K562 (cell line): ENCODE results near the gene GPNMB. TPM values are rescaled to one million over a fixed set of nuclear protein-coding genes. Genes with fewer than 3 reads are reported as not detected.

Experiments
- ATAC-seq: fragments of 200-7000 bp; cut with Tn5 transposase; 3 replicates; pipeline ENCODE4 v1.9.1; 2020; ENCODE audit warnings: moderate library complexity
- BruUV-seq: library from RNA; stranded (reverse); fragments of 400-500 nt; replicated peaks from 2 replicates; lab custom pipeline; 2021; lab: Mats Ljungman, UMichigan
- CTCF ChIA-PET: fragments of 300-600 bp; formaldehyde crosslinking; extraction: SDS; loops from one replicate; lab custom pipeline; 2021; ENCODE audit warnings: low intra/inter-chr PET ratio; lab: Yijun Ruan, JAX
- POLR2A ChIA-PET: fragments of 300-600, 350-650 bp; sonication (Branson Sonifier 250); formaldehyde crosslinking; extraction: SDS; loops from one replicate; lab custom pipeline; 2021; ENCODE audit warnings: antibody characterized with exemption, inconsistent platforms; lab: Yijun Ruan, JAX
- DNase-seq, 4 experiments: peaks; one replicate each; pipeline versions ENCODE4 v3.0.0 to v3.0.0-alpha.2; 2011 to 2018; ENCODE audit warnings: low spot score in 3 of 4, mixed read lengths in 3 of 4; ENCODE audit errors: extremely low read depth in 1 of 4
- FAIRE-seq: peaks from 2 replicates; lab custom pipeline; 2011; peaks lifted over from hg19 to GRCh38; lab: Jason Lieb, UNC
- H2AFZ ChIP-seq: 2 replicates; pipeline ENCODE4 v1.6.0; 2011; ENCODE audit warnings: low read depth, low read length, control low read depth, inconsistent platforms
- H3K27ac ChIP-seq: fragments of 200-600 bp; 3 replicates; pipeline ENCODE4 v1.8.0; 2011; ENCODE audit warnings: low read depth, mild to moderate bottlenecking, control low read depth, inconsistent platforms, low read length, moderate library complexity, mixed read lengths; ENCODE audit errors: extremely low read depth
- H3K27me3 ChIP-seq, 2 experiments: fragments of 300-600 bp in 1 of 2; 2 replicates in 1 of 2; 3 replicates in 1 of 2; pipeline versions ENCODE4 v1.6.0 to v1.8.0; 2011; ENCODE audit warnings: inconsistent platforms in 2 of 2, low read length in 2 of 2, mild to moderate bottlenecking in 1 of 2, mixed read lengths in 1 of 2, moderate library complexity in 1 of 2; ENCODE audit not compliant: control insufficient read depth in 2 of 2, insufficient read depth in 2 of 2
- H3K36me3 ChIP-seq: fragments of 300-600 bp; 3 replicates; pipeline ENCODE4 v1.8.0; 2011; ENCODE audit warnings: mild to moderate bottlenecking, low read length, inconsistent platforms; ENCODE audit not compliant: control insufficient read depth, insufficient read depth
- H3K4me1 ChIP-seq, 2 experiments: fragments of 200-600 bp in 1 of 2; replicated peaks in 1 of 2; 2 replicates in 1 of 2; 3 replicates in 1 of 2; pipeline versions ENCODE4 v1.5.1 to v1.8.0; 2011; ENCODE audit warnings: inconsistent platforms in 2 of 2, low read length in 2 of 2, mild to moderate bottlenecking in 1 of 2, mixed read lengths in 1 of 2, moderate library complexity in 1 of 2; ENCODE audit not compliant: control insufficient read depth in 2 of 2, insufficient read depth in 2 of 2
- H3K4me2 ChIP-seq: 2 replicates; pipeline ENCODE4 v1.6.1; 2011; ENCODE audit warnings: low read length, control low read depth, inconsistent platforms, mixed read lengths; ENCODE audit not compliant: insufficient read depth
- H3K4me3 ChIP-seq: fragments of 200-600 bp; sonication (generic), shearing (Covaris generic); 2 replicates; pipeline ENCODE4 v1.5.1; 2016; ENCODE audit warnings: control low read depth, inconsistent platforms
- H3K79me2 ChIP-seq: fragments of 200-600 bp; 3 replicates; pipeline ENCODE4 v1.8.0; 2011; ENCODE audit warnings: low read length, inconsistent platforms; ENCODE audit not compliant: control insufficient read depth, insufficient read depth
- H3K9ac ChIP-seq, 2 experiments: 2 replicates each; pipeline versions ENCODE4 v1.6.0 to v1.6.1; 2011; ENCODE audit warnings: low read depth in 2 of 2, low read length in 2 of 2, control low read depth in 1 of 2, inconsistent platforms in 1 of 2, mild to moderate bottlenecking in 1 of 2, mixed read lengths in 1 of 2; ENCODE audit not compliant: insufficient read depth in 1 of 2
- H3K9me1 ChIP-seq: one replicate; pipeline ENCODE4 v1.6.0; 2011; ENCODE audit warnings: inconsistent platforms, mild to moderate bottlenecking, low read length, moderate library complexity; ENCODE audit not compliant: control insufficient read depth, insufficient read depth
- H3K9me3 ChIP-seq: replicated peaks from 2 replicates; pipeline ENCODE4 v1.5.1; 2011; ENCODE audit warnings: low read depth, low read length, inconsistent platforms; ENCODE audit not compliant: control insufficient read depth, insufficient read depth
- H4K20me1 ChIP-seq: replicated peaks from 2 replicates; pipeline ENCODE4 v1.6.1; 2011; ENCODE audit warnings: low read length, inconsistent platforms, mixed read lengths; ENCODE audit not compliant: control insufficient read depth, insufficient read depth
- FOSL1 ChIP-seq: fragments of 200-800 bp; sonication (Bioruptor generic); conservative IDR thresholded peaks from 2 replicates; pipeline ENCODE4 v1.6.1; 2016; ENCODE audit warnings: missing genetic modification characterization, missing compliant biosample characterization
- HOXB6 ChIP-seq: fragments of 250-450 bp; sonication (Bioruptor Pico); IDR thresholded peaks from 2 replicates; pipeline ENCODE4 v1.5.1; 2022; ENCODE audit warnings: mild to moderate bottlenecking, borderline replicate concordance
- KAT2B ChIP-seq: IDR thresholded peaks from one replicate; pipeline ENCODE4 v1.6.1; 2012; ENCODE audit warnings: low read depth, mild to moderate bottlenecking, control low read depth, inconsistent platforms, low read length, moderate library complexity
- MAFK ChIP-seq: IDR thresholded peaks from 2 replicates; pipeline ENCODE4 v1.6.1; 2011; ENCODE audit warnings: low read length, improper control_type of control experiment
- MYNN ChIP-seq, 2 experiments: sonication (generic); formaldehyde crosslinking in 1 of 2; IDR thresholded peaks; 2 replicates each; pipeline versions ENCODE4 v1.5.0 to v1.6.1; 2016 to 2020; ENCODE audit warnings: antibody characterized with exemption in 1 of 2, missing genetic modification reagents in 1 of 2
- SPI1 ChIP-seq: IDR thresholded peaks from 2 replicates; pipeline ENCODE4 v1.6.1; 2011; ENCODE audit warnings: low read depth, low read length, control low read depth, borderline replicate concordance
- ZNF316 ChIP-seq: fragments of 450-650 bp; IDR thresholded peaks from 2 replicates; pipeline ENCODE4 v1.6.1; 2016
- ZNF384 ChIP-seq: IDR thresholded peaks from 2 replicates; pipeline ENCODE4 v1.6.1; 2012; ENCODE audit warnings: low read depth, low read length, improper control_type of control experiment
- WGBS: fragments of 100-300 bp; shearing (Covaris generic); methylation state at CpG from one replicate; pipeline ENCODE4 v1.1.6; 2016; ENCODE audit warnings: low coverage, mixed read lengths; ENCODE audit not compliant: insufficient coverage; ENCODE audit errors: missing lambda C conversion rate; 5-methylcytosine and 5-hydroxymethylcytosine counted together
- in situ Hi-C: fragments of 300-500 bp; cut with MboI; formaldehyde crosslinking; loops from 4 replicates; pipeline ENCODE4 v1.15.0; 2018; ENCODE audit warnings: inconsistent platforms, mixed read lengths
- intact Hi-C: fragments of 100-400 bp; cut with micrococcal nuclease; formaldehyde crosslinking; loops from 2 replicates; pipeline ENCODE4 v1.14.2; 2022
- polyA plus RNA-seq, 8 experiments: library from polyadenylated mRNA; depleted of rRNA in 4 of 8; stranded (reverse) in 5 of 8; unstranded in 3 of 8; fragments of >200 nt; fragmentation: Nextera tagmentation in 2 of 8; fragmentation: Illumina TruSeq in 1 of 8; extraction: Ambion mirVana in 2 of 8; extraction: Trizol in 1 of 8; gene quantifications; 2 replicates each; pipeline versions ENCODE4 v1.2.1 to v1.2.3, GENCODE V29; 2011 to 2014; ENCODE audit warnings: inconsistent platforms in 1 of 8, missing spikeins in 1 of 8
- total RNA-seq, 7 experiments: library from RNA; depleted of rRNA in 6 of 7; stranded (reverse); fragments of >200 nt in 6 of 7; fragmentation: Illumina TruSeq in 2 of 7; extraction: Trizol in 2 of 7; gene quantifications; 2 replicates each; pipeline versions ENCODE4 v1.2.1 to v1.2.3, GENCODE V29; 2011 to 2021; ENCODE audit warnings: low replicate concordance in 1 of 7
- TF ChIP-seq, protein P1 (sequence below): fragments of 450-650 bp; formaldehyde crosslinking; IDR thresholded peaks from 2 replicates; pipeline ENCODE4 v1.4.0; 2022; ENCODE audit warnings: mild to moderate bottlenecking, moderate library complexity
- TF ChIP-seq, protein P2 (sequence below): sonication (generic); IDR thresholded peaks from 2 replicates; pipeline ENCODE4 v1.6.1; 2016
- TF ChIP-seq, protein P3 (sequence below), 2 experiments: fragments of 450-650 bp in 1 of 2; sonication (generic) in 1 of 2; formaldehyde crosslinking in 1 of 2; IDR thresholded peaks in 1 of 2; conservative IDR thresholded peaks in 1 of 2; 2 replicates each; pipeline versions ENCODE4 v1.6.1 to v1.8.1; 2016 to 2023; ENCODE audit warnings: mild to moderate bottlenecking in 2 of 2, moderate library complexity in 2 of 2, inconsistent platforms in 1 of 2, missing genetic modification reagents in 1 of 2

The GPNMB gene
- total and polyA plus RNA-seq, 9 of the 15 experiments (the other 6 are each of a cell fraction or from before 2014, with no cell fraction given) = 0.15 to 0.72 (median 0.33) TPM

DNA sequence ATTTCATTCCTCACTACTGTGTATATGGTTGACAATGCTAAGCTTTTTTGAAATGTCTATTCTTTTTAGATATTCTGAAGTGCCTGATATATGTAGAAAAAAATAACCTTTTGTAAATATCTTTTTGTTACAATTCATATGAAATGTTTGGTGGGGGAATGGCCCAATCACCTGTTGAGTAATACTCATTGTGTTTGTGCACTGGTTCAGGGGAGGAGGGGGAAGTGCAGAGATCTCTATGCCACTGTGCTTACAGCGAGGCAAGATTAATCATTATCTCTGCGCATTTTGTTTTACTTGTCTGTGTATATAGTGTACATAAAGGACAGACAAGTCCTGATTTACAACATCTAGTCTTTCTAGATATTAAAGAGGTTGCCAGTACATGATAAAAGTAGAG, 39.6 kb upstream of the GPNMB start:
- Histone ChIP-seq H3K9me3 (no peaks in the 10 kb centered on the region), H3K36me3 (peaks cover 2% of the 10 kb centered on the region; the same call in 1 of the 3 replicates), H3K79me2 (no peaks in the 10 kb centered on the region), H3K4me2 (no peak overlapping the region), H3K9ac (no peak overlapping the region)
- FAIRE-seq (no peak), DNase-seq (no peak)
- TF ChIP-seq SPI1 (peak; percentile 2; the same call in 1 of the 2 replicates), MAFK (no peak)
- TF ChIP-seq, all 486 proteins: peak for 1
- no peak overlapping the region for H3K27ac ChIP-seq
- CTCF ChIA-PET = no interaction called here
- in situ Hi-C loops = no loop called here
- H4K20me1 ChIP-seq = no peaks in the 10 kb centered on the region
- no TSS peak for BruUV-seq
- intact Hi-C loops = no loop called here
- H3K27me3 ChIP-seq = no peaks in the 10 kb centered on the region
- no peak overlapping the region for H2AFZ ChIP-seq
- H3K4me3 ChIP-seq = no peak overlapping the region
- no peak for ATAC-seq
- POLR2A ChIA-PET = no interaction called here
- 31% methylated on average over 2 of the region's 2 CpGs for WGBS
- peaks cover 0 to 3% of the 10 kb centered on the region in 2 experiments; a peak in 2 of 5 replicates for H3K4me1 ChIP-seq
- no peaks in the 10 kb centered on the region for H3K9me1 ChIP-seq

DNA sequence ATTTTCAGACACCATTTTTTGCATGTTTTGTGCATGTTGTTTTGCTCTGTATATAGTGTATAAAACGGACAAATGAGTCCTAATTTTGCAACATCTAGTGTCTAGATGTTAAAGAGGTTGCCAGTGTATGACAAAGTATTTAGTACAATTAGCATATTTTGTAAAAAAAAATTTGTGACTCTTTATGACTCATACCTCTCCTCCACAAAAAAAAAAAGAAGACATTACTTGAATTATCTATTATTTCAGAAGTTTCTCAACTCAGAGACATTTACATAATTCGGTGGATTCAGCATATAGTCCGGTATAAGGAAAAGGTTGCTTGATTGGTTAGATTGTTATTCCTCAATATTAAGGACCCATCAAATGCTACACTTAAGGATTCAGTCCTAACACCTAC, 38.7 kb upstream of the GPNMB start:
- BruUV-seq = no TSS peak

More for the DNA sequence above, 38.7 kb upstream of the GPNMB start:
- Histone ChIP-seq H3K27ac (no peak overlapping the region), H2AFZ (no peak overlapping the region), H3K4me3 (no peak overlapping the region), H3K9me3 (no peaks in the 10 kb centered on the region), H4K20me1 (no peaks in the 10 kb centered on the region), H3K36me3 (no peaks in the 10 kb centered on the region), H3K27me3 (no peaks in the 10 kb centered on the region), H3K4me1 (peaks cover 0 to 3% of the 10 kb centered on the region in 2 experiments; a peak in 2 of 5 replicates), H3K79me2 (no peaks in the 10 kb centered on the region), H3K9me1 (no peaks in the 10 kb centered on the region), H3K4me2 (no peak overlapping the region), H3K9ac (no peak overlapping the region)
- intact Hi-C loops (no loop called here), in situ Hi-C loops (no loop called here)
- ChIA-PET CTCF (no interaction called here), POLR2A (no interaction called here)
- FAIRE-seq (no peak), DNase-seq (no peak), ATAC-seq (no peak)
- 25% methylated on average over 3 of the region's 3 CpGs for WGBS
- TF ChIP-seq, protein P1, sequence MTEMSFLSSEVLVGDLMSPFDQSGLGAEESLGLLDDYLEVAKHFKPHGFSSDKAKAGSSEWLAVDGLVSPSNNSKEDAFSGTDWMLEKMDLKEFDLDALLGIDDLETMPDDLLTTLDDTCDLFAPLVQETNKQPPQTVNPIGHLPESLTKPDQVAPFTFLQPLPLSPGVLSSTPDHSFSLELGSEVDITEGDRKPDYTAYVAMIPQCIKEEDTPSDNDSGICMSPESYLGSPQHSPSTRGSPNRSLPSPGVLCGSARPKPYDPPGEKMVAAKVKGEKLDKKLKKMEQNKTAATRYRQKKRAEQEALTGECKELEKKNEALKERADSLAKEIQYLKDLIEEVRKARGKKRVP (CRISPR knock-in tag) = no peak
- TF ChIP-seq, protein P2, sequence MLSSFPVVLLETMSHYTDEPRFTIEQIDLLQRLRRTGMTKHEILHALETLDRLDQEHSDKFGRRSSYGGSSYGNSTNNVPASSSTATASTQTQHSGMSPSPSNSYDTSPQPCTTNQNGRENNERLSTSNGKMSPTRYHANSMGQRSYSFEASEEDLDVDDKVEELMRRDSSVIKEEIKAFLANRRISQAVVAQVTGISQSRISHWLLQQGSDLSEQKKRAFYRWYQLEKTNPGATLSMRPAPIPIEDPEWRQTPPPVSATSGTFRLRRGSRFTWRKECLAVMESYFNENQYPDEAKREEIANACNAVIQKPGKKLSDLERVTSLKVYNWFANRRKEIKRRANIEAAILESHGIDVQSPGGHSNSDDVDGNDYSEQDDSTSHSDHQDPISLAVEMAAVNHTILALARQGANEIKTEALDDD = no peak
- TF ChIP-seq FOSL1 (peak; percentile 44), MYNN (IDR thresholded peaks at IDR 0.05) (no peak), MYNN (CRISPR knock-in tag; IDR thresholded peaks at IDR 0.05) (no peak), ZNF316 (0 out of 2 replicates have a peak, but pooled peaks have one; percentile 3), ZNF384 (0 out of 2 replicates have a peak, but pooled peaks have one; percentile 15), KAT2B (no peak), HOXB6 (CRISPR knock-in tag) (no peak)
- TF ChIP-seq, protein P3, sequence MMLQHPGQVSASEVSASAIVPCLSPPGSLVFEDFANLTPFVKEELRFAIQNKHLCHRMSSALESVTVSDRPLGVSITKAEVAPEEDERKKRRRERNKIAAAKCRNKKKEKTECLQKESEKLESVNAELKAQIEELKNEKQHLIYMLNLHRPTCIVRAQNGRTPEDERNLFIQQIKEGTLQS (IDR thresholded peaks at IDR 0.05) = peak; percentile 38; the same call in 1 of the 2 replicates
- TF ChIP-seq, protein P3 (CRISPR knock-in tag; conservative IDR thresholded peaks at IDR 0.05) = no peak
